Vagina (tissue), 2 donors: ENCODE data around the gene SCNN1B.

Source experiments
- POLR2A ChIP-seq, 2 donors: fragments of 450-650 bp; IDR thresholded peaks; one replicate each; pipeline ENCODE4 v1.6.1; 2017; ENCODE audit warnings: antibody characterized with exemption in 2 of 2, mild to moderate bottlenecking in 2 of 2, moderate library complexity in 2 of 2
- POLR2AphosphoS5 ChIP-seq, 2 donors: sonication (generic); formaldehyde crosslinking; IDR thresholded peaks; one replicate each; pipeline ENCODE4 v1.9.0; 2017; ENCODE audit warnings: antibody characterized with exemption in 2 of 2, mild to moderate bottlenecking in 2 of 2, low read depth in 1 of 2; ENCODE audit not compliant: insufficient read depth in 1 of 2
- TF ChIP-seq, protein P1 (sequence below), 3 experiments: fragments of 450-650 bp in 2 of 3; fragments of 200-600 bp in 1 of 3; sonication (generic) in 1 of 3; IDR thresholded peaks; one replicate each; pipeline ENCODE4 v1.5.1; 2017 to 2019; ENCODE audit warnings: antibody characterized with exemption in 3 of 3, mild to moderate bottlenecking in 2 of 3, moderate library complexity in 2 of 3

DNA sequence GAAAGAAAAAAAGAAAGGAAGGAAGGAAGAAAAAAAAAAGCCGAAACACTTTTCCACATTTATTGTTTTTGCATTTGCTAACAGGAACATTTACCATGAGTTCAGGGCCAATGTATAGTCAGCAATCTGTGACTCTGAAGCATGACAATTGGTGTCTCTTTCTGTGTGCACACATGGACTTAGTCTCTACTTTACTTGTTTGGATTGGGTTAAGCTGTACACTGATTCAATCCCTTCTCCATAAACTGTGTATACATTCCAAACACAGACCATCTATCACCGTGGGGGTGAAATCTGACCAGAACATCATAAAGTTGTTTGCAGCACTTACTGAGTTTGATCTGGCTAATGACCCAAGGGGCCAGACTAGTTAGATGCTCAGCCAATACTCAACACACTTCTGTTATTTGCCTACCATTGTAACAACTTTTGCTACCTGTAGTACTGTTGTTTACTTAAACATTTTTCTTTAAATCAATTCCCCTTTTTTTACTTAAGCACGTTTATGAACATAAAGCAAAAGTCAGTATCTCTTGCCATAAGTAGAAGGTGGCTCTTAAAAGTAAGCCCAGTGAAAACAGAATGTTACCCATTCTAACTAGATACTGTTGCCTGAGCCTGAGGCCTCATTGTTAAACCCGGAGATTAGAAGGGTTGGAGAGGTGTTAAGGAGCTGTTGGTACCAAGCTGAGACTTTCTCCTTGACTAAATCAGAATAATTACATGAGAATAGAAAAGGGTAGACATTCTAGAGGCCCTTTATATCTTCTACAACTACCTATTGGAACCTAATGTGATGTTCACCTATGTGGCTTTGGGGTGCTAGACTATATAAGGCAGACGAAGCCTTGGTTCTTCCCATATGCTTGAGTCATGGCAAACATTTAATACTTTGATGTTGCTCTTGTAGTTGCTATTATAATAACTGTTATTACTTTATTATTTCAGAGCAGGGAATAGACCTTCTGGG, 41.8 kb downstream of the SCNN1B start:
- TF ChIP-seq, protein P1, sequence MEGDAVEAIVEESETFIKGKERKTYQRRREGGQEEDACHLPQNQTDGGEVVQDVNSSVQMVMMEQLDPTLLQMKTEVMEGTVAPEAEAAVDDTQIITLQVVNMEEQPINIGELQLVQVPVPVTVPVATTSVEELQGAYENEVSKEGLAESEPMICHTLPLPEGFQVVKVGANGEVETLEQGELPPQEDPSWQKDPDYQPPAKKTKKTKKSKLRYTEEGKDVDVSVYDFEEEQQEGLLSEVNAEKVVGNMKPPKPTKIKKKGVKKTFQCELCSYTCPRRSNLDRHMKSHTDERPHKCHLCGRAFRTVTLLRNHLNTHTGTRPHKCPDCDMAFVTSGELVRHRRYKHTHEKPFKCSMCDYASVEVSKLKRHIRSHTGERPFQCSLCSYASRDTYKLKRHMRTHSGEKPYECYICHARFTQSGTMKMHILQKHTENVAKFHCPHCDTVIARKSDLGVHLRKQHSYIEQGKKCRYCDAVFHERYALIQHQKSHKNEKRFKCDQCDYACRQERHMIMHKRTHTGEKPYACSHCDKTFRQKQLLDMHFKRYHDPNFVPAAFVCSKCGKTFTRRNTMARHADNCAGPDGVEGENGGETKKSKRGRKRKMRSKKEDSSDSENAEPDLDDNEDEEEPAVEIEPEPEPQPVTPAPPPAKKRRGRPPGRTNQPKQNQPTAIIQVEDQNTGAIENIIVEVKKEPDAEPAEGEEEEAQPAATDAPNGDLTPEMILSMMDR (IDR thresholded peaks at IDR 0.05) = no peak
- no peak for TF ChIP-seq POLR2A (IDR thresholded peaks at IDR 0.05)
- no peak for TF ChIP-seq POLR2AphosphoS5 (IDR thresholded peaks at IDR 0.05; ENCODE audit: insufficient read depth in 1 of 2, low read depth in 1 of 2)
